ENCODE measurements around the gene CD3E. TPM values are rescaled to one million over a fixed set of nuclear protein-coding genes. Genes with fewer than 3 reads are reported as not detected.

The CD3E gene
- total RNA-seq, 1 donor from 2014 or later: not detected

DNA sequence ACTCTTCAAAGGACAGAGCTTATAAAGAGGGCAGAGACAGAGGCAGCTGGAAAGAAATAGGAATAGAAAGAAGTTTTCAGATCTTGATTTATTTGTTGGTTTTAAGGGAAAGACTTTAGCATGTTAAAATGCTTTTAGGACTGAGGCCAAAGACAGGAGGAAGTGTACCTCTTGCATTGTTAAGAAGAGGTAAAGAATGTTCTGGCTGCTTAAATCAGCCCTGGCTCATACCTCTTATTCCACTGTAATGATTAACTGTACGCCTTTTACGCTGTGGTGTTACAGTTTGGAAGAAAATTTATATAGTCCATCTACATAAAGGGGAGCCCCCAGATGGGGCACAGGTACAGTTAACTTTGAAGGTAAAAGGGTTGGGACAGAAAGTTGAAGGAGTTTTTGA is 30.3 kb upstream of the CD3E start:
- Mint-ChIP-seq H3K36me3 (ENCODE audit: insufficient read depth) (no peaks in the 10 kb centered on the region), H3K4me3 (ENCODE audit: low read depth) (no peak overlapping the region), H3K4me1 (ENCODE audit: low read depth) (peaks cover 3% of the 10 kb centered on the region), H3K9me3 (ENCODE audit: low read depth) (no peaks in the 10 kb centered on the region), H3K27me3 (peaks cover 25% of the 10 kb centered on the region), H3K27ac (no peak overlapping the region)
- no peak for DNase-seq (ENCODE audit: low spot score, unreplicated experiment)
- TF ChIP-seq, protein P1, sequence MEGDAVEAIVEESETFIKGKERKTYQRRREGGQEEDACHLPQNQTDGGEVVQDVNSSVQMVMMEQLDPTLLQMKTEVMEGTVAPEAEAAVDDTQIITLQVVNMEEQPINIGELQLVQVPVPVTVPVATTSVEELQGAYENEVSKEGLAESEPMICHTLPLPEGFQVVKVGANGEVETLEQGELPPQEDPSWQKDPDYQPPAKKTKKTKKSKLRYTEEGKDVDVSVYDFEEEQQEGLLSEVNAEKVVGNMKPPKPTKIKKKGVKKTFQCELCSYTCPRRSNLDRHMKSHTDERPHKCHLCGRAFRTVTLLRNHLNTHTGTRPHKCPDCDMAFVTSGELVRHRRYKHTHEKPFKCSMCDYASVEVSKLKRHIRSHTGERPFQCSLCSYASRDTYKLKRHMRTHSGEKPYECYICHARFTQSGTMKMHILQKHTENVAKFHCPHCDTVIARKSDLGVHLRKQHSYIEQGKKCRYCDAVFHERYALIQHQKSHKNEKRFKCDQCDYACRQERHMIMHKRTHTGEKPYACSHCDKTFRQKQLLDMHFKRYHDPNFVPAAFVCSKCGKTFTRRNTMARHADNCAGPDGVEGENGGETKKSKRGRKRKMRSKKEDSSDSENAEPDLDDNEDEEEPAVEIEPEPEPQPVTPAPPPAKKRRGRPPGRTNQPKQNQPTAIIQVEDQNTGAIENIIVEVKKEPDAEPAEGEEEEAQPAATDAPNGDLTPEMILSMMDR (IDR thresholded peaks at IDR 0.05; ENCODE audit: unreplicated experiment): no peak

DNA sequence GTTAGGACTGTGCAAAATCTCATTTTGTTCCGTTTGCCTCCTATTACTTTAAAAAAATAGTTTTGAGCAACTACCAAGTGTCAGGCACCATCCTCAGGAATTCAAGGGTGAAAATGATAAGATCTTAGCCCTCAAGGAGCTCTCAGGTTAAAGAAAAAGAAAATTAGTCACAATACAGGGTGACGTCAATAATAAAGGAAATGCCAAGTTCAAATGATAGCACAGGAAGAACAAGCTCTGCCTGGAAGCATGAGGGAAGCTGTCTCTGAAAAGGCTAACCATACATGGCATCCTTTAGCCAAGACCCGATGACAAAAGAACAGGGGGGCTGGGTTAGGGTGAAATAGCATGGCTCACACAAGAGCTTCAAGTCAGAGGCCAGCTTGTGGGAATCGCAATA is 29.4 kb upstream of the CD3E start:
- no peaks in the 10 kb centered on the region for H3K36me3 Mint-ChIP-seq (ENCODE audit: insufficient read depth)
- peaks cover 21% of the 10 kb centered on the region for H3K27me3 Mint-ChIP-seq
- H3K4me1 Mint-ChIP-seq (ENCODE audit: low read depth): peaks cover 3% of the 10 kb centered on the region
- H3K4me3 Mint-ChIP-seq (ENCODE audit: low read depth): no peak overlapping the region
- no peak overlapping the region for H3K27ac Mint-ChIP-seq
- DNase-seq (ENCODE audit: low spot score, unreplicated experiment): no peak
- TF ChIP-seq, protein P1 (IDR thresholded peaks at IDR 0.05; ENCODE audit: unreplicated experiment): no peak
- no peaks in the 10 kb centered on the region for H3K9me3 Mint-ChIP-seq (ENCODE audit: low read depth)

GRCh38 chr11:118276422-118276821 is 28.1 kb upstream of the CD3E start:
- Mint-ChIP-seq H3K27ac (no peak overlapping the region), H3K27me3 (peaks cover 22% of the 10 kb centered on the region), H3K9me3 (ENCODE audit: low read depth) (no peaks in the 10 kb centered on the region), H3K36me3 (ENCODE audit: insufficient read depth) (no peaks in the 10 kb centered on the region), H3K4me1 (ENCODE audit: low read depth) (peaks cover 3% of the 10 kb centered on the region), H3K4me3 (ENCODE audit: low read depth) (no peak overlapping the region)
- DNase-seq (ENCODE audit: low spot score, unreplicated experiment): no peak
- TF ChIP-seq, protein P1 (IDR thresholded peaks at IDR 0.05; ENCODE audit: unreplicated experiment): no peak

GRCh38 chr11:118277312-118277711 is 27.2 kb upstream of the CD3E start:
- no peaks in the 10 kb centered on the region for H3K9me3 Mint-ChIP-seq (ENCODE audit: low read depth)

GRCh38 chr11:118281284-118281683 is 23.2 kb upstream of the CD3E start:
- no peaks in the 10 kb centered on the region for H3K36me3 Mint-ChIP-seq (ENCODE audit: insufficient read depth)
- no peak overlapping the region for H3K27ac Mint-ChIP-seq
- no peak overlapping the region for H3K4me3 Mint-ChIP-seq (ENCODE audit: low read depth)
- peaks cover 26% of the 10 kb centered on the region for H3K27me3 Mint-ChIP-seq
- no peaks in the 10 kb centered on the region for H3K4me1 Mint-ChIP-seq (ENCODE audit: low read depth)
- TF ChIP-seq, protein P1 (IDR thresholded peaks at IDR 0.05; ENCODE audit: unreplicated experiment): no peak
- DNase-seq (ENCODE audit: low spot score, unreplicated experiment): no peak
- no peaks in the 10 kb centered on the region for H3K9me3 Mint-ChIP-seq (ENCODE audit: low read depth)

More at GRCh38 chr11:118277312-118277711, 27.2 kb upstream of the CD3E start:
- H3K4me3 Mint-ChIP-seq (ENCODE audit: low read depth): no peak overlapping the region
- H3K36me3 Mint-ChIP-seq (ENCODE audit: insufficient read depth): no peaks in the 10 kb centered on the region
- H3K4me1 Mint-ChIP-seq (ENCODE audit: low read depth): no peaks in the 10 kb centered on the region
- TF ChIP-seq, protein P1 (IDR thresholded peaks at IDR 0.05; ENCODE audit: unreplicated experiment): no peak
- peaks cover 26% of the 10 kb centered on the region for H3K27me3 Mint-ChIP-seq
- no peak overlapping the region for H3K27ac Mint-ChIP-seq
- no peak for DNase-seq (ENCODE audit: low spot score, unreplicated experiment)
